ENCODE results near the gene EEF1A2.
A peak's percentile ranks its signal among the peaks of the same experiment; 100 is the strongest.

The EEF1A2 gene

GRCh38 chr20:63536997-63537524, 38.2 kb upstream of the EEF1A2 start, which contains the start of gene PTK6:
Gene PTK6, minus strand, starts transcription at chr20:63537376. Its CDS starts 62 bp downstream, at chr20:63537314.
- DNase-seq (ENCODE audit: low read depth in 2 of 2) = no peak

GRCh38 chr20:63536241-63536977, 37.5 kb upstream of the EEF1A2 start:
- no peak for DNase-seq (ENCODE audit: low read depth in 2 of 2)

GRCh38 chr20:63534831-63535651, 36.2 kb upstream of the EEF1A2 start:
- DNase-seq (ENCODE audit: low read depth in 2 of 2) = no peak

GRCh38 chr20:63534427-63534830, 35.5 kb upstream of the EEF1A2 start:
- no peak for DNase-seq (ENCODE audit: low read depth in 2 of 2)

- DNase-seq (ENCODE audit: low read depth in 2 of 2) = no peak
Observed at GRCh38 chr20:63533871-63534393, 35.0 kb upstream of the EEF1A2 start.

- DNase-seq (ENCODE audit: low read depth in 2 of 2) = no peak
Observed at GRCh38 chr20:63533388-63533787, 34.5 kb upstream of the EEF1A2 start.

- DNase-seq (ENCODE audit: low read depth in 2 of 2) = no peak
Observed at GRCh38 chr20:63532449-63532971, 33.6 kb upstream of the EEF1A2 start.

GRCh38 chr20:63531686-63532448, 33.0 kb upstream of the EEF1A2 start:
- no peak for DNase-seq (ENCODE audit: low read depth in 2 of 2)

- DNase-seq (ENCODE audit: low read depth in 2 of 2) = no peak
Observed at GRCh38 chr20:63530788-63531160, 31.9 kb upstream of the EEF1A2 start.

GRCh38 chr20:63529861-63530787, 31.2 kb upstream of the EEF1A2 start:
- DNase-seq (ENCODE audit: low read depth in 2 of 2) = no peak

- no peak for DNase-seq (ENCODE audit: low read depth in 2 of 2)
Observed at GRCh38 chr20:63529180-63529860, 30.4 kb upstream of the EEF1A2 start.

GRCh38 chr20:63527184-63527583, 28.3 kb upstream of the EEF1A2 start:
- no peak for DNase-seq (ENCODE audit: low read depth in 2 of 2)

GRCh38 chr20:63525971-63526370, 27.1 kb upstream of the EEF1A2 start:
- no peak for DNase-seq (ENCODE audit: low read depth in 2 of 2)

- no peak for DNase-seq (ENCODE audit: low read depth in 2 of 2)
Observed at GRCh38 chr20:63525185-63525584, 26.3 kb upstream of the EEF1A2 start.

- DNase-seq (ENCODE audit: low read depth in 2 of 2) = no peak
Observed at GRCh38 chr20:63522981-63523611, 24.2 kb upstream of the EEF1A2 start.

- no peak for DNase-seq (ENCODE audit: low read depth in 2 of 2)
Observed at GRCh38 chr20:63522091-63522868, 23.4 kb upstream of the EEF1A2 start.

- no peak for DNase-seq (ENCODE audit: low read depth in 2 of 2)
Observed at GRCh38 chr20:63521602-63522001, 22.7 kb upstream of the EEF1A2 start.

GRCh38 chr20:63520934-63521601, 22.2 kb upstream of the EEF1A2 start:
- peak; percentile 36 to 42 for DNase-seq (ENCODE audit: low read depth in 2 of 2)

Data from stimulated activated CD8-positive, alpha-beta memory T cell treated with anti-CD3 and anti-CD28 coated beads, Interleukin-7, amount 100 ng/mL, for 1 hour (primary cell).